ENCODE data around the gene GLUL.

DNA sequence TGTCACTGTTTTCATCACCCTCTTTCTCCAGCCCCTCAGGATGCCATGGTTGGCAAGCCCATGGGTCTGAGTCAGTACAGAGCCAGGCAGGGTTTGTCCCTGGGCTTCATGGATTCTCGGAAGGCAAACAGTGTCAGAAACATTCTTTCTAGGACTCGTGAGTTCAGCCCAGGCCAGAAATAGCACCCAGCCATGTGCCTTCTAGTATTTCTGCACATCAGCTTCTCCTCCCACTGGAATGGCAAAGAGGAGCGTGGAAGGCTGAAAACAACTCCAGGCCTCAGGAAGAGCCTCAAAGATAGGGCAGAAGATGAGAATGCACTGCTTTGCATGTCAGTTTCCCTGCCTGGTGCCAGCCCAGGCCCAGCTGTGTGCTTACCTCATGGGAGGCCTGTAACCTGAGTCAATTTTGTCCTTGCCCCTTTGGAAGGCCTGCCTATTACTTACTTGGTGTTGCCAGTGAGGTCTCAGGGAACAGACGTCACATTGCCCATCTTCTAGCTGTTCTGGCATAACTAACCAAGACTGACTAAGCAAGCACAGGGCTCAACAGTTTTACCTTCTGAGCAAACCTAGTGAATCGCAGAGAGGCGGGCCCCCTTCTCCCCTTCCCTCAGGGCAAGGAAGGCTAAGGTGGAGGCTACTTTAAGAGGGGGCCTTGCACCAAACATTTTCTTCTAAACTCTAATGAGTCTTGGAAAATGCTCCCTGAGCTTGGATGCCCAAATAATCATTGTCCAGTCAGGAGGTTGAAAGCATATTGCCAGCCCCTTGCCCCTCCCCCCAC is 42.4 kb downstream of the GLUL start:
- TF ChIP-seq CTCF (conservative IDR thresholded peaks at IDR 0.05; ENCODE audit: low read depth, low read length) (no peak), EZH2phosphoT487 (IDR thresholded peaks at IDR 0.05; ENCODE audit: borderline replicate concordance, low read length) (no peak)
